Peyer's patch (tissue), 4 donors: ENCODE measurements around the gene EVPL. TPM values are rescaled to one million over a fixed set of nuclear protein-coding genes. Genes with fewer than 3 reads are reported as not detected.

Source experiments
- DNase-seq, 3 donors: peaks; one replicate each; pipeline ENCODE4 v3.0.0-alpha.2; 2017 to 2019
- H3K27ac ChIP-seq, 4 donors: fragments of 200-600 bp; sonication (generic); one replicate each; pipeline ENCODE4 v1.5.1; 2016 to 2019
- H3K27me3 ChIP-seq, 2 donors: fragments of 200-600 bp; sonication (generic); one replicate each; pipeline ENCODE4 v1.5.1; 2019
- H3K36me3 ChIP-seq, 3 donors: fragments of 200-600 bp; sonication (generic); one replicate each; pipeline ENCODE4 v1.5.1; 2016 to 2019
- H3K4me1 ChIP-seq, 4 donors: fragments of 200-600 bp; sonication (generic); one replicate each; pipeline ENCODE4 v1.5.1; 2016 to 2019
- H3K4me3 ChIP-seq, 4 donors: fragments of 200-600 bp; sonication (generic); 1 replicate in 3 of 4; 2 replicates in 1 of 4; pipeline ENCODE4 v1.5.1; 2016 to 2019; ENCODE audit warnings: mild to moderate bottlenecking in 1 of 4
- H3K9me3 ChIP-seq, 4 donors: fragments of 200-600 bp; sonication (generic); one replicate each; pipeline ENCODE4 v1.5.1; 2016 to 2019; ENCODE audit warnings: mild to moderate bottlenecking in 1 of 4
- CTCF ChIP-seq, 6 experiments: fragments of 450-650 bp in 4 of 6; fragments of 200-600 bp in 2 of 6; sonication (generic) in 1 of 6; IDR thresholded peaks; one replicate each; pipeline ENCODE4 v1.5.1; 2017 to 2019; ENCODE audit warnings: antibody characterized with exemption in 6 of 6, mild to moderate bottlenecking in 3 of 6, moderate library complexity in 1 of 6
- POLR2A ChIP-seq, 2 donors: fragments of 450-650 bp; IDR thresholded peaks; one replicate each; pipeline ENCODE4 v1.5.1; 2017; ENCODE audit warnings: antibody characterized with exemption in 2 of 2, mild to moderate bottlenecking in 2 of 2, moderate library complexity in 2 of 2
- total RNA-seq, 4 donors: library from RNA; depleted of rRNA; stranded (reverse); fragments of >200 nt; gene quantifications; one replicate each; pipeline ENCODE4 v1.1.0, GENCODE V29; 2016

EVPL gene
- total RNA-seq, 4 donors from 2014 or later, result 26.4 to 87.8 (median 55.0) TPM

DNA sequence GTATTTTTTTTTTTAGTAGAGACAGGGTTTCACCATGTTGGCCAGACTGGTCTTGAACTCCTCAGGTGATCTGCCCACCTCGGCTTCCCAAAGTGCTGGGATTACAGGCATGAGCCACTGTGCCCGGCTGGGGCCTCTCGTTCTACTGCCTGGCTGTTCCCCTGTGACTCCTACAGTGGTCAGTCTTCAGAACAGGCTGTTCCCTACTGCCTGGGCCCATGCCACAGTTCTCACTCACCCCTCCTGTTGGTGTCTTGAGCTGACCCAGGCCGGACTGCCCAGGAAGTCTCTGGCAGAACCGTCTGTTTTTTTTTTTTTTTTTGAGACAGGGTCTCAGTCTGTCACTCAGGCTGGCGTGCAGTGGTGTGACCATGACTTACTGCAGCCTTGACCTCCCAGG is 23.2 kb downstream of the EVPL start:
- Histone ChIP-seq H3K9me3 (no peaks in the 10 kb centered on the region), H3K4me1 (peaks cover 0 to 43% (median 0%) of the 10 kb centered on the region in 4 donors), H3K36me3 (peaks cover 0 to 18% (median 0%) of the 10 kb centered on the region in 3 donors), H3K27me3 (no peaks in the 10 kb centered on the region), H3K4me3 (no peak overlapping the region), H3K27ac (peak overlapping the region in 3 of 4 donors; percentile 51 to 84 (median 67))
- DNase-seq, result no peak
- TF ChIP-seq CTCF (IDR thresholded peaks at IDR 0.05) (no peak), POLR2A (IDR thresholded peaks at IDR 0.05) (no peak)

GRCh38 chr17:76002100-76002499 is 25.0 kb downstream of the EVPL start:
- no peak for DNase-seq
- Histone ChIP-seq H3K9me3 (no peaks in the 10 kb centered on the region), H3K36me3 (peaks cover 0 to 15% (median 0%) of the 10 kb centered on the region in 3 donors), H3K4me3 (no peak overlapping the region), H3K4me1 (peaks cover 0 to 59% (median 6%) of the 10 kb centered on the region in 4 donors), H3K27ac (no peak overlapping the region), H3K27me3 (no peaks in the 10 kb centered on the region)
- TF ChIP-seq CTCF (IDR thresholded peaks at IDR 0.05) (no peak), POLR2A (IDR thresholded peaks at IDR 0.05) (no peak)

GRCh38 chr17:76000755-76001521 is 26.2 kb downstream of the EVPL start, which contains the start of gene CDK3:
Gene CDK3 (plus strand): TSS chr17:76000855. CDS start chr17:76001426, 571 bp downstream.
- peaks cover 0 to 15% (median 0%) of the 10 kb centered on the region in 3 donors for H3K36me3 ChIP-seq
- H3K9me3 ChIP-seq, result no peaks in the 10 kb centered on the region
- TF ChIP-seq CTCF (IDR thresholded peaks at IDR 0.05), result no peak
- TF ChIP-seq POLR2A (IDR thresholded peaks at IDR 0.05), result no peak
- H3K27me3 ChIP-seq, result no peaks in the 10 kb centered on the region
- peak within 1 kb of the TSS in 1 of 4 donors; percentile 63 for H3K27ac ChIP-seq
- no peak within 1 kb of the TSS for H3K4me3 ChIP-seq
- DNase-seq, result no peak
- H3K4me1 ChIP-seq, result peaks cover 0 to 70% (median 9%) of the 10 kb centered on the region in 4 donors

GRCh38 chr17:76000016-76000754 is 26.9 kb downstream of the EVPL start:
- Histone ChIP-seq H3K36me3 (peaks cover 0 to 15% (median 0%) of the 10 kb centered on the region in 3 donors), H3K4me3 (no peak overlapping the region), H3K4me1 (peaks cover 0 to 75% (median 9%) of the 10 kb centered on the region in 4 donors), H3K27ac (no peak overlapping the region), H3K27me3 (no peaks in the 10 kb centered on the region), H3K9me3 (no peaks in the 10 kb centered on the region)
- peak; percentile 40 to 80 (median 75) for DNase-seq
- TF ChIP-seq CTCF (IDR thresholded peaks at IDR 0.05), result peak; percentile 29 to 77 (median 58)
- TF ChIP-seq POLR2A (IDR thresholded peaks at IDR 0.05), result no peak

- H3K36me3 ChIP-seq, result peaks cover 0 to 12% (median 0%) of the 10 kb centered on the region in 3 donors
- H3K4me1 ChIP-seq, result peaks cover 0 to 59% (median 9%) of the 10 kb centered on the region in 4 donors
- DNase-seq, result no peak
- no peaks in the 10 kb centered on the region for H3K9me3 ChIP-seq
- no peak for TF ChIP-seq CTCF (IDR thresholded peaks at IDR 0.05)
- peak in 1 of 2 donors; percentile 16 for TF ChIP-seq POLR2A (IDR thresholded peaks at IDR 0.05)
- H3K27ac ChIP-seq, result peak overlapping the region in 3 of 4 donors; percentile 41 to 92 (median 88)
- H3K4me3 ChIP-seq, result no peak overlapping the region
- H3K27me3 ChIP-seq, result no peaks in the 10 kb centered on the region
These were observed 28.7 kb downstream of the EVPL start for GRCh38 chr17:75998327-75998795.
